OCI-LY1 (cell line): ENCODE measurements around the gene EIF4ENIF1.
"Not testable (repeated sequence)": the region's sequence is repeated elsewhere in the genome, so short reads cannot be mapped to it uniquely, and the experiment has no call there.

Experiments used
- H2AFZ ChIP-seq: fragments of 200-600 bp; sonication (generic), shearing (Covaris generic); 2 replicates; pipeline ENCODE4 v1.6.0; 2014; ENCODE audit warnings: antibody characterized with exemption, mild to moderate bottlenecking, low read length
- H3F3A ChIP-seq: fragments of 200-600 bp; sonication (generic), shearing (Covaris generic); 2 replicates; pipeline ENCODE4 v1.6.0; 2014; ENCODE audit warnings: mild to moderate bottlenecking, antibody characterized with exemption, low read length, moderate library complexity; ENCODE audit not compliant: insufficient read depth
- H3K27ac ChIP-seq: fragments of 200-600 bp; sonication (generic); 2 replicates; pipeline ENCODE4 v1.5.1; 2014; ENCODE audit warnings: low read length, mixed run types, mild to moderate bottlenecking, low read depth; ENCODE audit not compliant: poor library complexity, severe bottlenecking
- H3K27me3 ChIP-seq: fragments of 200-600 bp; sonication (generic); 2 replicates; pipeline ENCODE4 v1.6.0; 2014; ENCODE audit warnings: antibody characterized with exemption, mild to moderate bottlenecking, low read length, moderate library complexity; ENCODE audit not compliant: insufficient read depth
- H3K36me3 ChIP-seq: fragments of 200-600 bp; sonication (generic); 2 replicates; pipeline ENCODE4 v1.6.1; 2014; ENCODE audit warnings: mild to moderate bottlenecking, antibody characterized with exemption, low read length, moderate library complexity, mixed read lengths; ENCODE audit not compliant: insufficient read depth
- H3K4me1 ChIP-seq: fragments of 200-600 bp; sonication (generic); 2 replicates; pipeline ENCODE4 v1.5.1; 2014; ENCODE audit warnings: mild to moderate bottlenecking, low read length, moderate library complexity; ENCODE audit not compliant: insufficient read depth, severe bottlenecking
- H3K4me2 ChIP-seq: fragments of 200-600 bp; sonication (generic), shearing (Covaris generic); 2 replicates; pipeline ENCODE4 v1.6.1; 2014; ENCODE audit warnings: low read length
- H3K4me3 ChIP-seq: fragments of 200-600 bp; sonication (generic); 2 replicates; pipeline ENCODE4 v1.5.1; 2014; ENCODE audit warnings: low read length, low read depth, mild to moderate bottlenecking, mixed read lengths; ENCODE audit not compliant: poor library complexity, severe bottlenecking
- H3K79me2 ChIP-seq: fragments of 200-600 bp; shearing (Covaris generic); 2 replicates; pipeline ENCODE4 v1.6.1; 2016; ENCODE audit warnings: mixed run types, low read length, mixed read lengths; ENCODE audit not compliant: insufficient read depth
- H3K9ac ChIP-seq: fragments of 200-600 bp; sonication (generic), shearing (Covaris generic); 2 replicates; pipeline ENCODE4 v1.6.1; 2014; ENCODE audit warnings: mild to moderate bottlenecking, low read length, mixed read lengths
- H3K9me2 ChIP-seq: fragments of 200-600 bp; sonication (generic), shearing (Covaris generic); 2 replicates; pipeline ENCODE4 v1.6.1; 2014; ENCODE audit warnings: low read depth, mild to moderate bottlenecking, low read length, mixed read lengths
- H3K9me3 ChIP-seq: fragments of 200-600 bp; shearing (Covaris generic); 2 replicates; pipeline ENCODE4 v1.6.1; 2014; ENCODE audit warnings: low read length, mixed read lengths
- H4K20me1 ChIP-seq: fragments of 200-600 bp; sonication (generic), shearing (Covaris generic); 2 replicates; pipeline ENCODE4 v1.6.0; 2016; ENCODE audit warnings: mild to moderate bottlenecking, low read length; ENCODE audit not compliant: insufficient read depth
- CTCF ChIP-seq: fragments of 200-600 bp; sonication (generic), shearing (Covaris generic); IDR thresholded peaks from 2 replicates; pipeline ENCODE4 v1.5.1; 2017; ENCODE audit warnings: mild to moderate bottlenecking, antibody characterized with exemption, low read length, moderate library complexity, mixed read lengths
- EZH2 ChIP-seq: fragments of 200-600 bp; sonication (generic), shearing (Covaris generic); IDR thresholded peaks from 2 replicates; pipeline ENCODE4 v1.8.0; 2017; ENCODE audit warnings: borderline replicate concordance, mixed run types, mild to moderate bottlenecking, antibody characterized with exemption, low read length, moderate library complexity, mixed read lengths

Gene EIF4ENIF1

DNA sequence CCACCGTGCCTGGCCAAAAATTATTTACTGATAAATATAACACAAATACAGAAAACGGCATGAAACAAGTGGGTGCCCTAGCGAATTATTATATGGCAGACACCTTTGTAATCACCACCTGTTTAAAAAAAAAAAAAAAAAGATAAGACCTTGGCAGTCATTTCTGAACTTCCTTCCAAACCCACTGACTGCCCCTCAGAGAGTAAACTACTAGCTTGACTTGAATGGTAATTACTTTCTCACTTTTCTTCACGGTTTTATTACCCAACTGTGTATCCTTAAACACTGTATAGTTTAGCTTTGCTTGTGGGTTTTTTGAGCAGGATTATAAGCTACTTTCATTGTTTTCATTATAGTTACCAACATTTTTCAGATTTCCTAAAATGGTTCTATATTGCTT lies 30.4 kb upstream of the EIF4ENIF1 start:
- H3K79me2 ChIP-seq: peaks cover 55% of the 10 kb centered on the region
- no peak overlapping the region for H2AFZ ChIP-seq
- no peak overlapping the region for H3K4me2 ChIP-seq

GRCh38 chr22:31509061-31509762 lies 19.6 kb upstream of the EIF4ENIF1 start:
- no peak for TF ChIP-seq CTCF
- Histone ChIP-seq H3K4me3 (no peak overlapping the region), H3K9me2 (no peaks in the 10 kb centered on the region), H3K27me3 (no peaks in the 10 kb centered on the region), H2AFZ (no peak overlapping the region), H3K79me2 (peaks cover 39% of the 10 kb centered on the region), H4K20me1 (no peaks in the 10 kb centered on the region), H3K27ac (no peak overlapping the region), H3K36me3 (peaks cover 80% of the 10 kb centered on the region), H3K9me3 (peaks cover 2% of the 10 kb centered on the region; the same call in 1 of the 2 replicates), H3K4me2 (no peak overlapping the region), H3F3A (no peaks in the 10 kb centered on the region), H3K4me1 (no peaks in the 10 kb centered on the region), H3K9ac (no peak overlapping the region)

More for the DNA sequence above, 30.4 kb upstream of the EIF4ENIF1 start:
- 0 out of 2 replicates have a peak, but pooled peaks cover 3% of the 10 kb centered on the region for H3F3A ChIP-seq
- H3K27me3 ChIP-seq: no peaks in the 10 kb centered on the region
- H3K36me3 ChIP-seq: peaks cover 56% of the 10 kb centered on the region
- H3K9ac ChIP-seq: no peak overlapping the region
- no peak overlapping the region for H3K27ac ChIP-seq
- H4K20me1 ChIP-seq: no peaks in the 10 kb centered on the region
- no peaks in the 10 kb centered on the region for H3K4me1 ChIP-seq
- no peaks in the 10 kb centered on the region for H3K9me2 ChIP-seq
- H3K9me3 ChIP-seq: no peaks in the 10 kb centered on the region; the same call in 1 of the 2 replicates
- H3K4me3 ChIP-seq: no peak overlapping the region
- TF ChIP-seq EZH2: no peak
- TF ChIP-seq CTCF: no peak

- no peak overlapping the region for H2AFZ ChIP-seq
- H3K9me2 ChIP-seq: no peaks in the 10 kb centered on the region
- no peak overlapping the region for H3K9ac ChIP-seq
- peaks cover 46% of the 10 kb centered on the region for H3K79me2 ChIP-seq
- H3K4me3 ChIP-seq: no peak overlapping the region
- peaks cover 2% of the 10 kb centered on the region; the same call in 1 of the 2 replicates for H3K9me3 ChIP-seq
- H3K27me3 ChIP-seq: no peaks in the 10 kb centered on the region
- TF ChIP-seq CTCF (no peak), EZH2 (no peak)
- no peak overlapping the region for H3K27ac ChIP-seq
- H3K4me2 ChIP-seq: no peak overlapping the region
- H4K20me1 ChIP-seq: no peaks in the 10 kb centered on the region
- no peaks in the 10 kb centered on the region for H3F3A ChIP-seq
- no peaks in the 10 kb centered on the region for H3K4me1 ChIP-seq
- peaks cover 87% of the 10 kb centered on the region for H3K36me3 ChIP-seq
Observed at GRCh38 chr22:31508536-31508935, 18.9 kb upstream of the EIF4ENIF1 start.

GRCh38 chr22:31507517-31507916 lies 17.9 kb upstream of the EIF4ENIF1 start:
- not testable (repeated sequence) for H3K9me3 ChIP-seq, H3K4me3 ChIP-seq, H3K27me3 ChIP-seq, H3F3A ChIP-seq, H3K9me2 ChIP-seq, H4K20me1 ChIP-seq, H2AFZ ChIP-seq, H3K27ac ChIP-seq, H3K9ac ChIP-seq, H3K4me1 ChIP-seq, H3K4me2 ChIP-seq
- Histone ChIP-seq H3K79me2 (peaks cover 54% of the 10 kb centered on the region), H3K36me3 (peaks cover 86% of the 10 kb centered on the region)
